Measurements from ENCODE around the gene CDK14. TPM values are rescaled to one million over a fixed set of nuclear protein-coding genes. Genes with fewer than 3 reads are reported as not detected.
A peak's percentile ranks its signal among the peaks of the same experiment; 100 is the strongest.

Gene CDK14
- total and polyA plus RNA-seq, 2 donors (not counting 3 experiments of a cell fraction or from before 2014, with no cell fraction given) = 5.5 to 34.2 TPM

GRCh38 chr7:90720984-90721760 is 125.1 kb downstream of the CDK14 start:
- intact Hi-C loops (cut with micrococcal nuclease) = no loop called here
- H2AFZ ChIP-seq (ENCODE audit: low read depth, low read length) = no peak overlapping the region
- no peak for TF ChIP-seq EZH2 (IDR thresholded peaks at IDR 0.05; ENCODE audit: borderline replicate concordance, low read depth, low read length, severe bottlenecking)
- FAIRE-seq = peak; percentile 83
- no peaks in the 10 kb centered on the region for H3K27me3 ChIP-seq (ENCODE audit: control insufficient read depth in 2 of 2, insufficient read depth in 2 of 2, low read length in 2 of 2)
- H3K4me3 ChIP-seq (replicated peaks in 1 of 3; ENCODE audit: insufficient read depth in 1 of 3, low read depth in 1 of 3, low read length in 3 of 3) = no peak overlapping the region
- no TSS peak for BruUV-seq (replicated peaks)
- H3K27ac ChIP-seq (ENCODE audit: insufficient read depth, low read depth, low read length) = peak overlapping the region; percentile 46
- no peak overlapping the region for H3K9ac ChIP-seq (replicated peaks; ENCODE audit: extremely low read depth, insufficient read depth, low read length)
- H3K79me2 ChIP-seq (ENCODE audit: control insufficient read depth, insufficient read depth, low read length) = peaks cover 15% of the 10 kb centered on the region
- H3K4me2 ChIP-seq (ENCODE audit: insufficient read depth, low read length) = peak overlapping the region; percentile 53
- no peaks in the 10 kb centered on the region for H3K9me1 ChIP-seq (replicated peaks; ENCODE audit: control insufficient read depth, extremely low read depth, insufficient read depth, low read length)
- POLR2A ChIA-PET = no interaction called here
- no peaks in the 10 kb centered on the region for H4K20me1 ChIP-seq (replicated peaks; ENCODE audit: control insufficient read depth, extremely low read depth, insufficient read depth, low read length)
- CTCF ChIA-PET = interaction anchor here (0.7 to 4.8 kb wide), 7 partner anchors 9 to 313 kb away, joined by 3 to 23 read pairs (median 3); no protein-coding TSS in a partner anchor
- H3K9me3 ChIP-seq (replicated peaks; ENCODE audit: control insufficient read depth, insufficient read depth, low read length) = no peaks in the 10 kb centered on the region
- dilution Hi-C loops (cut with MboI; ENCODE audit: extremely low pct_ligation_motif_present, low sequenced_read_pairs) = no loop called here
- H3K36me3 ChIP-seq (ENCODE audit: control insufficient read depth in 2 of 2, extremely low read depth in 1 of 2, insufficient read depth in 2 of 2, low read length in 2 of 2) = no peaks in the 10 kb centered on the region
- peak; percentile 73 for DNase-seq (ENCODE audit: low read depth, low spot score)
- H3K4me1 ChIP-seq (ENCODE audit: control insufficient read depth, extremely low read depth, insufficient read depth, low read length) = peaks cover 13% of the 10 kb centered on the region

GRCh38 chr7:90721869-90722431 is 125.8 kb downstream of the CDK14 start:
- H3K36me3 ChIP-seq (ENCODE audit: control insufficient read depth in 2 of 2, extremely low read depth in 1 of 2, insufficient read depth in 2 of 2, low read length in 2 of 2) = no peaks in the 10 kb centered on the region
- CTCF ChIA-PET = interaction anchor here (0.7 to 4.8 kb wide), 4 partner anchors 13 to 312 kb away, joined by 3 to 23 read pairs (median 4); no protein-coding TSS in a partner anchor
- no peaks in the 10 kb centered on the region for H3K9me3 ChIP-seq (replicated peaks; ENCODE audit: control insufficient read depth, insufficient read depth, low read length)
- no TSS peak for BruUV-seq (replicated peaks)
- no peak for FAIRE-seq
- intact Hi-C loops (cut with micrococcal nuclease) (no loop called here), dilution Hi-C loops (cut with MboI; ENCODE audit: extremely low pct_ligation_motif_present, low sequenced_read_pairs) (no loop called here)
- peaks cover 13% of the 10 kb centered on the region for H3K4me1 ChIP-seq (ENCODE audit: control insufficient read depth, extremely low read depth, insufficient read depth, low read length)
- H4K20me1 ChIP-seq (replicated peaks; ENCODE audit: control insufficient read depth, extremely low read depth, insufficient read depth, low read length) = no peaks in the 10 kb centered on the region
- DNase-seq (ENCODE audit: low read depth, low spot score) = no peak
- no peak overlapping the region for H3K9ac ChIP-seq (replicated peaks; ENCODE audit: extremely low read depth, insufficient read depth, low read length)
- H3K9me1 ChIP-seq (replicated peaks; ENCODE audit: control insufficient read depth, extremely low read depth, insufficient read depth, low read length) = no peaks in the 10 kb centered on the region
- no peaks in the 10 kb centered on the region for H3K27me3 ChIP-seq (ENCODE audit: control insufficient read depth in 2 of 2, insufficient read depth in 2 of 2, low read length in 2 of 2)
- H3K4me3 ChIP-seq (replicated peaks in 1 of 3; ENCODE audit: insufficient read depth in 1 of 3, low read depth in 1 of 3, low read length in 3 of 3) = no peak overlapping the region
- peaks cover 15% of the 10 kb centered on the region for H3K79me2 ChIP-seq (ENCODE audit: control insufficient read depth, insufficient read depth, low read length)
- H3K27ac ChIP-seq (ENCODE audit: insufficient read depth, low read depth, low read length) = no peak overlapping the region
- no peak overlapping the region for H3K4me2 ChIP-seq (ENCODE audit: insufficient read depth, low read length)
- POLR2A ChIA-PET = no interaction called here
- no peak for TF ChIP-seq JUN (IDR thresholded peaks at IDR 0.05; ENCODE audit: borderline replicate concordance, insufficient read depth, insufficient read length, low read depth)
- TF ChIP-seq MYC (IDR thresholded peaks at IDR 0.05; ENCODE audit: low read depth, low read length) = no peak
- no peak for TF ChIP-seq POLR2AphosphoS5 (IDR thresholded peaks at IDR 0.05; ENCODE audit: insufficient read depth, low read depth, low read length)
- no peak for TF ChIP-seq GATA2 (IDR thresholded peaks at IDR 0.05; ENCODE audit: insufficient read depth, insufficient read length, low read depth, low read length)
- TF ChIP-seq EZH2 (IDR thresholded peaks at IDR 0.05; ENCODE audit: borderline replicate concordance, low read depth, low read length, severe bottlenecking) = no peak
- TF ChIP-seq FOS (IDR thresholded peaks at IDR 0.05; ENCODE audit: borderline replicate concordance, insufficient read depth, low read length) = no peak
- TF ChIP-seq CTCF (IDR thresholded peaks at IDR 0.05; ENCODE audit: extremely low read depth in 1 of 2, insufficient read depth in 1 of 2, low read depth in 1 of 2, low read length in 2 of 2) = no peak
- no peak for TF ChIP-seq MAX (IDR thresholded peaks at IDR 0.05; ENCODE audit: insufficient read depth, insufficient read length)
- no peak for TF ChIP-seq POLR2A (IDR thresholded peaks at IDR 0.05; ENCODE audit: low read depth, low read length)
- no peak overlapping the region for H2AFZ ChIP-seq (ENCODE audit: low read depth, low read length)
